ENCODE results near the gene IL3. TPM values are rescaled to one million over a fixed set of nuclear protein-coding genes. Genes with fewer than 3 reads are reported as not detected.

IL3 gene, protein sequence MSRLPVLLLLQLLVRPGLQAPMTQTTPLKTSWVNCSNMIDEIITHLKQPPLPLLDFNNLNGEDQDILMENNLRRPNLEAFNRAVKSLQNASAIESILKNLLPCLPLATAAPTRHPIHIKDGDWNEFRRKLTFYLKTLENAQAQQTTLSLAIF
- total RNA-seq (2021) (not detected in 2 replicates), Bru-seq, nascent RNA (not detected), BruChase-seq, experiment 1, labeled RNA remaining after a 2-hour chase (not detected), BruChase-seq, experiment 2, labeled RNA remaining after a 6-hour chase (not detected)
- long read RNA-seq, result 0 reads

DNA sequence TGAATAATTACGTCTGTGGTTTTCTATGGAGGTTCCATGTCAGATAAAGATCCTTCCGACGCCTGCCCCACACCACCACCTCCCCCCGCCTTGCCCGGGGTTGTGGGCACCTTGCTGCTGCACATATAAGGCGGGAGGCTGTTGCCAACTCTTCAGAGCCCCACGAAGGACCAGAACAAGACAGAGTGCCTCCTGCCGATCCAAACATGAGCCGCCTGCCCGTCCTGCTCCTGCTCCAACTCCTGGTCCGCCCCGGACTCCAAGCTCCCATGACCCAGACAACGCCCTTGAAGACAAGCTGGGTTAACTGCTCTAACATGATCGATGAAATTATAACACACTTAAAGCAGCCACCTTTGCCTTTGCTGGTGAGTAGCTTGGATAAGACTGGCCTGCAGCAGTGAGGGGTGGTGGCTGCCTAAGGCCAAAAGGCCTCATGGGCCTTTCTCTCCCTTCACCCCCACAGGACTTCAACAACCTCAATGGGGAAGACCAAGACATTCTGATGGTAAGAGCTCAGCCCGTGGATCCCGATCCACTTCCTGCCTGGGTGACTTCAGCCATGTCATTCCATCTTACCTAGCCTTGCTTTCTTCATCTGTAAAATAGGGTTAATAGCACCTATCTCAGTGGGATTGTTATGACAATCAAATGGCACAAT is at the start of gene IL3:
Gene IL3, plus strand, starts transcription at position 155 of the 661 bp plus-strand sequence. Its CDS starts 52 bp downstream, at position 207.
- Histone ChIP-seq H3K36me3 (ENCODE audit: insufficient read depth, low read length, poor library complexity, severe bottlenecking) (no peaks in the 10 kb centered on the region), H3K9me3 (ENCODE audit: low read depth, low read length, poor library complexity, severe bottlenecking) (no peaks in the 10 kb centered on the region), H3K27me3 (replicated peaks; ENCODE audit: insufficient read depth, low read depth, low read length, poor library complexity) (no peaks in the 10 kb centered on the region), H3K27ac (ENCODE audit: low read depth, low read length, poor library complexity, severe bottlenecking) (no peak within 1 kb of the TSS), H3K4me3 (ENCODE audit: low read depth, low read length, poor library complexity, severe bottlenecking) (no peak within 1 kb of the TSS), H3K4me1 (ENCODE audit: insufficient read depth, low read length, poor library complexity, severe bottlenecking) (no peaks in the 10 kb centered on the region)
- BruUV-seq (replicated peaks), result no TSS peak
- intact Hi-C loops (cut with micrococcal nuclease; ENCODE audit: unreplicated experiment), result no loop called here
- ChIA-PET POLR2A (ENCODE audit: low non-redundant PET) (no interaction called here), CTCF (no interaction called here)
- DNase-seq (ENCODE audit: low spot score), result no peak
- TF ChIP-seq EZH2 (IDR thresholded peaks at IDR 0.05; ENCODE audit: borderline replicate concordance, low read depth, low read length, poor library complexity, severe bottlenecking), result no peak
- TF ChIP-seq, protein P1, sequence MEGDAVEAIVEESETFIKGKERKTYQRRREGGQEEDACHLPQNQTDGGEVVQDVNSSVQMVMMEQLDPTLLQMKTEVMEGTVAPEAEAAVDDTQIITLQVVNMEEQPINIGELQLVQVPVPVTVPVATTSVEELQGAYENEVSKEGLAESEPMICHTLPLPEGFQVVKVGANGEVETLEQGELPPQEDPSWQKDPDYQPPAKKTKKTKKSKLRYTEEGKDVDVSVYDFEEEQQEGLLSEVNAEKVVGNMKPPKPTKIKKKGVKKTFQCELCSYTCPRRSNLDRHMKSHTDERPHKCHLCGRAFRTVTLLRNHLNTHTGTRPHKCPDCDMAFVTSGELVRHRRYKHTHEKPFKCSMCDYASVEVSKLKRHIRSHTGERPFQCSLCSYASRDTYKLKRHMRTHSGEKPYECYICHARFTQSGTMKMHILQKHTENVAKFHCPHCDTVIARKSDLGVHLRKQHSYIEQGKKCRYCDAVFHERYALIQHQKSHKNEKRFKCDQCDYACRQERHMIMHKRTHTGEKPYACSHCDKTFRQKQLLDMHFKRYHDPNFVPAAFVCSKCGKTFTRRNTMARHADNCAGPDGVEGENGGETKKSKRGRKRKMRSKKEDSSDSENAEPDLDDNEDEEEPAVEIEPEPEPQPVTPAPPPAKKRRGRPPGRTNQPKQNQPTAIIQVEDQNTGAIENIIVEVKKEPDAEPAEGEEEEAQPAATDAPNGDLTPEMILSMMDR (conservative IDR thresholded peaks at IDR 0.05; ENCODE audit: low read depth, low read length), result no peak

DNA sequence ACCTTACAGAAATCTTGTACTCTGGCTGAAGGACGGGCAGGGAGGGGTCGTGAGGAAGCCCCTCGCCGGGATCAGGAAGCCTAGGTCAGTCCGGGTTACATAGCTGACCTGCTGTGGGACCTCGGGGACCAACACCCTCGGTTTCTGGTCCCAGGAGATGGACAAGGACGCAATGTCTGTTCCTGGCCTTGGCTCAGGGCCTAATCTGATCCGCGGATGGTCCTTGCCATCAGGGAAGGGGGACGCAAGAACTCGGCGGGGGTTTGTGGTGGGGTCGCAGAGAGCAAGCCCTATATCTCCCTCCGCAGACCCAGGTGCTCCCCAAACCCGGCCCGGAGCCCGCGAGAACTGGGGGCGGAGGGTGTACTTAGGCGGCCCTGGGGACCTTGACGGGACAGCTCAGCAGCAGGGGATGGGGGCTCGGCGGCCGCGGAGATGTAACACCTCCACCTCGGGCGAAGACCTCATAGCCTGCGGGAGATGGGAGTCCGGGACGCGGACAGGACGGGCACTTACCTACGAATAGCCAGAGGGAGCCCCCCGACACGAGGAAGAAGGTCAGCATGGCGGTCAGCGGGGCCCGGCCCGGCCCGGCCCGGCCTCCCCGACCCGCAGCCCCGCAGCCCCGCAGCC is 49.4 kb upstream of the IL3 start:
- ChIA-PET CTCF (no interaction called here), POLR2A (ENCODE audit: low non-redundant PET) (no interaction called here)
- no TSS peak for BruUV-seq (replicated peaks)
- intact Hi-C loops (cut with micrococcal nuclease; ENCODE audit: unreplicated experiment), result no loop called here
- no peaks in the 10 kb centered on the region for H3K4me1 ChIP-seq (ENCODE audit: insufficient read depth, low read length, poor library complexity, severe bottlenecking)
- H3K27me3 ChIP-seq (replicated peaks; ENCODE audit: insufficient read depth, low read depth, low read length, poor library complexity), result peaks cover 38% of the 10 kb centered on the region
- DNase-seq (ENCODE audit: low spot score), result no peak
- no peaks in the 10 kb centered on the region for H3K36me3 ChIP-seq (ENCODE audit: insufficient read depth, low read length, poor library complexity, severe bottlenecking)
- no peaks in the 10 kb centered on the region for H3K9me3 ChIP-seq (ENCODE audit: low read depth, low read length, poor library complexity, severe bottlenecking)
- peak overlapping the region; percentile 41 for H3K4me3 ChIP-seq (ENCODE audit: low read depth, low read length, poor library complexity, severe bottlenecking)
- TF ChIP-seq, protein P1 (conservative IDR thresholded peaks at IDR 0.05; ENCODE audit: low read depth, low read length), result no peak
- no peak for TF ChIP-seq EZH2 (IDR thresholded peaks at IDR 0.05; ENCODE audit: borderline replicate concordance, low read depth, low read length, poor library complexity, severe bottlenecking)
- H3K27ac ChIP-seq (ENCODE audit: low read depth, low read length, poor library complexity, severe bottlenecking), result no peak overlapping the region

DNA sequence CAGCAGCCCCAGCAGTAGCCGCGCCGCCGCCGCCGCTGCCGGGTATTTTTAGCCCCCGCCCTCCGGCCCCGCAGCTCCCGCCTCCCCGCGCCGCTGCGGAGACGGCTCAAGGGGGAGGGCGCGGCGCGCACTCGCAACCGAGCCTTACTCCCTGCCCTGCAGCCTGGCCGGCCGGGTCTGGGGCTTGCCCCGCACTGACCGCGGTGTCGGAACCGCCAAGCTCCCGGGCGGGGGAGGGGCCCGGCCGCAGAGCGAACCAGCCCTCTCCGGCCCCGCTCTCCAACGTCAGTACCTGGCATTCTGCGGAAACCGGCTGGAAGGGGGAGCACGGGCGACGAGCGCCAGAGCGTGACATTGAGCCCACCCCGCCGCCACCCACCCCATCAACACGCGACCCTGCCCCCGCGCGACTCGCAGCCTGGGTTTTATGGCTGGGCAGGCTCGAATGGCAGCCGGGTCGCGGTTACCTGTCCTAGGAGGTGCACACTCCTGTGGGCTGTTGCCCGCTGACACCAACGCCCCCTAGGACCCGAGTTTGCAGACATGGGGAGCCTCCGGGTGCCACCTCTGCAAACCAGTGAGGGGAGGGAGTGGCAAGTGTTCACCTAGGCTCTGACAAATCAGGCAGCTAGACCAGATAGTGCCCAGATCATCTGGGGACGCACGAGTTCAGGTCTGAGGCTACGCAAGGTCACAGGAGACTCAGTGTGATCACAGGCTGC is 48.7 kb upstream of the IL3 start, which contains the start of gene ACSL6:
Gene ACSL6, minus strand, starts transcription at position 37 of the 722 bp plus-strand sequence. CDS start 105 bp downstream, outside the sequence.
- ChIA-PET CTCF (no interaction called here), POLR2A (ENCODE audit: low non-redundant PET) (interaction anchor here (0.7 kb wide), 1 partner anchor 852 kb away, joined by 3 read pairs; no protein-coding TSS in a partner anchor)
- Histone ChIP-seq H3K36me3 (ENCODE audit: insufficient read depth, low read length, poor library complexity, severe bottlenecking) (no peaks in the 10 kb centered on the region), H3K4me1 (ENCODE audit: insufficient read depth, low read length, poor library complexity, severe bottlenecking) (no peaks in the 10 kb centered on the region), H3K9me3 (ENCODE audit: low read depth, low read length, poor library complexity, severe bottlenecking) (no peaks in the 10 kb centered on the region), H3K4me3 (ENCODE audit: low read depth, low read length, poor library complexity, severe bottlenecking) (peak within 1 kb of the TSS; percentile 41), H3K27me3 (replicated peaks; ENCODE audit: insufficient read depth, low read depth, low read length, poor library complexity) (peaks cover 45% of the 10 kb centered on the region), H3K27ac (ENCODE audit: low read depth, low read length, poor library complexity, severe bottlenecking) (no peak within 1 kb of the TSS)
- no TSS peak for BruUV-seq (replicated peaks)
- TF ChIP-seq, protein P1 (conservative IDR thresholded peaks at IDR 0.05; ENCODE audit: low read depth, low read length), result no peak
- TF ChIP-seq EZH2 (IDR thresholded peaks at IDR 0.05; ENCODE audit: borderline replicate concordance, low read depth, low read length, poor library complexity, severe bottlenecking), result peak; percentile 62
- DNase-seq (ENCODE audit: low spot score), result no peak
- intact Hi-C loops (cut with micrococcal nuclease; ENCODE audit: unreplicated experiment), result no loop called here

Measured in A673 (cell line).